Lower leg skin (tissue), 4 donors: Measurements from ENCODE around the gene TMEM52B. TPM values are rescaled to one million over a fixed set of nuclear protein-coding genes. Genes with fewer than 3 reads are reported as not detected.

Source experiments
- DNase-seq, 2 donors: peaks; one replicate each; pipeline ENCODE4 v3.0.0-alpha.2; 2019; ENCODE audit warnings: low spot score in 2 of 2
- H3K4me3 ChIP-seq: fragments of 200-600 bp; sonication (generic); 2 replicates; pipeline ENCODE4 v1.5.1; 2017; ENCODE audit warnings: mild to moderate bottlenecking, low read depth; ENCODE audit not compliant: poor library complexity, severe bottlenecking
- CTCF ChIP-seq, 3 donors: fragments of 450-650 bp; IDR thresholded peaks; one replicate each; pipeline ENCODE4 v1.5.1; 2016; ENCODE audit warnings: antibody characterized with exemption in 3 of 3, mild to moderate bottlenecking in 3 of 3, moderate library complexity in 2 of 3
- POLR2A ChIP-seq, 2 donors: fragments of 450-650 bp; IDR thresholded peaks; one replicate each; pipeline ENCODE4 v1.6.1; 2016 to 2017; ENCODE audit warnings: antibody characterized with exemption in 2 of 2, mild to moderate bottlenecking in 1 of 2, moderate library complexity in 1 of 2
- whole genome bisulfite sequencing, 2 donors: methylation state at CpG; one replicate each; pipeline ENCODE4 v1.1.5; 2018; 5-methylcytosine and 5-hydroxymethylcytosine counted together
- intact Hi-C: fragments of 100-400 bp; cut with DNase I; formaldehyde crosslinking; loops from one replicate; pipeline ENCODE4 v1.15.0; 2023; ENCODE audit warnings: low total_unique reads
- total RNA-seq, 4 donors: library from RNA; depleted of rRNA; stranded (reverse); fragments of >200 nt; gene quantifications; one replicate each; pipeline ENCODE4 v1.1.0, GENCODE V29; 2016

Gene TMEM52B
- total RNA-seq, 4 donors from 2014 or later, result not detected

GRCh38 chr12:10136637-10137205 lies 42.1 kb upstream of the TMEM52B start:
- no peak for TF ChIP-seq POLR2A (IDR thresholded peaks at IDR 0.05)
- no peak for TF ChIP-seq CTCF (IDR thresholded peaks at IDR 0.05)
- H3K4me3 ChIP-seq, result no peak overlapping the region
- no peak for DNase-seq
- intact Hi-C loops, result no loop called here
- 73 to 81% methylated on average over 13 of the region's 13 CpGs for WGBS, 2 donors

- peak in 1 of 3 donors; percentile 21 for TF ChIP-seq CTCF (IDR thresholded peaks at IDR 0.05)
- TF ChIP-seq POLR2A (IDR thresholded peaks at IDR 0.05), result no peak
- no peak overlapping the region for H3K4me3 ChIP-seq
- intact Hi-C loops, result loop anchor here (10.0 kb wide), 2 partner anchors 105 to 385 kb away; partner anchors contain the start of gene CLEC9A
- DNase-seq, result no peak
- WGBS, 2 donors, result 7 to 17% methylated on average over 2 of the region's 2 CpGs
These were observed 38.8 kb upstream of the TMEM52B start for GRCh38 chr12:10140001-10140400.

GRCh38 chr12:10142976-10143589 lies 35.7 kb upstream of the TMEM52B start:
- intact Hi-C loops, result loop anchor here (10.0 kb wide), 2 partner anchors 108 to 388 kb away; partner anchors contain the start of gene CLEC9A
- no peak for DNase-seq
- no peak overlapping the region for H3K4me3 ChIP-seq
- no peak for TF ChIP-seq CTCF (IDR thresholded peaks at IDR 0.05)
- 0% methylated on average over 1 of the region's 1 CpG for WGBS, 2 donors

DNA sequence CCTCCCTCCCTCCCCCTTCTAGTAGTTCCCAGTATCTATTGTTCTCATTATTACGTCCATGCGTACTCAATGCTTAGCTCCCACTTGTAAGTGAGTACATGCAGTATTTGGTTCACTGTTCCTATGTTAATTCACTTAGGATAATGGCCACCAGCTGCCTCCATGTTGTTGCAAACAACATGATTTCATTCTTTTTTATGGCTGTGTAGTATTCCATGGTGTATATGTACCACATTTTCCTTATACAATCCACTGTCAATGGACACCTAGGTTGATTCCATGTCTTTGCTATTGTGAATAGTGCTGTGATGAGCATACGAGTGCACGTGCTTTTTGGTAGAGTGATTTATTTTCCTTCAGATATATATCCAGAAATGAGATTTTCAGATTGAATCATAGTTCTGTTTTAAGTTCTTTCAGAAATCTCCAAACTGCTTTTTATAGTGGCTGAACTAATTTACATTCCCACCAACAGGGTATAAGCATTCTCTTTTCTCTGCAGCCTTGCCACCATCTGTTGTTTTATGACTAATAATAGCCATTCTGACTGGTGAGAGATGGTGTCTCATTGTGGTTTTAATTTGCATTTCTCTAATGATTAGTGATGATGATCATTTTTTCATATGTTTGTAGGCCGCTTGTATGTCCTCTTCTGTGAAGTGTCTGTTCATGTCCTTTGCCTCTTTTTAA lies 31.0 kb upstream of the TMEM52B start:
- H3K4me3 ChIP-seq, result no peak overlapping the region
- 79 to 81% methylated on average over 5 of the region's 5 CpGs for WGBS, 2 donors
- no peak for DNase-seq
- TF ChIP-seq POLR2A (IDR thresholded peaks at IDR 0.05) (no peak), CTCF (IDR thresholded peaks at IDR 0.05) (no peak)
- intact Hi-C loops, result loop anchor here (10.0 kb wide), 2 partner anchors 113 to 393 kb away; partner anchors contain the start of gene CLEC9A

GRCh38 chr12:10151621-10152020 lies 27.2 kb upstream of the TMEM52B start:
- intact Hi-C loops, result no loop called here
- DNase-seq, result no peak
- TF ChIP-seq POLR2A (IDR thresholded peaks at IDR 0.05), result no peak
- TF ChIP-seq CTCF (IDR thresholded peaks at IDR 0.05), result no peak

More at GRCh38 chr12:10151621-10152020, 27.2 kb upstream of the TMEM52B start:
- H3K4me3 ChIP-seq, result no peak overlapping the region
- WGBS, 2 donors, result 75 to 86% methylated on average over 2 of the region's 2 CpGs
